TTC549 (cell line): ENCODE results near the gene LCN15.
A peak's percentile ranks its signal among the peaks of the same experiment; 100 is the strongest.
"Not testable (repeated sequence)": the region's sequence is repeated elsewhere in the genome, so short reads cannot be mapped to it uniquely, and the experiment has no call there.

Experiments
- FAIRE-seq: peaks from 2 replicates; lab custom pipeline; 2012; peaks lifted over from hg19 to GRCh38; lab: Jason Lieb, UNC

Gene LCN15

DNA sequence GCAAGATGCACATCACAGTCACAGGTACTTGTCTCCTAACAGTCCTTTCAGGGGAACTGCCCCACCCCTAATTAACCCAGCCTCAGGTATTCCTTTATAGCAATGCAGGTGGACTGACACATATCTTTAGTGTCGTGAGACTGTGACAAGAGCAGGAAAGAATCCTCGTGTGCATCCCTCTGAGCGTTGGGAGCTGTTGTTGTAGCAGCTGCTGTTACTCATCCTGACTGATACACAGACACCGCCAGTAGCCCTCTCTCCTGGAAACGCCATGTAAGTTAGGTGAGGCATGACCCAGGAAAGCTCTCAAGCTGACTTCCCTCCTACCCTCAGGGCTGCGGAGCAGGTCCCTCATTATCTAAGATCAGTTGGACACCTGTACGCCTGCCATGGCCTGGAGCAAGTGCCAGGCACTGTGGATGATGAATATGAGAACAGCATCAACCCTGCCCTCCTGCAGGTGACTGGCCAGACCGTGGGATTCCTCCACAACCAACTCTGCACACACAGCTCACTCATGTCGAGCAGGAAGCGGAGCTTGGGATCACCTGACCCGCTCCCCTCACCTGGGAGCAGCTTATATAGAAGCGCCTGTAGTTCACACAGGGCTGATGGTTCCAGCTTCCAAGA lies 10.2 kb upstream of the LCN15 start:
- FAIRE-seq, result no peak

DNA sequence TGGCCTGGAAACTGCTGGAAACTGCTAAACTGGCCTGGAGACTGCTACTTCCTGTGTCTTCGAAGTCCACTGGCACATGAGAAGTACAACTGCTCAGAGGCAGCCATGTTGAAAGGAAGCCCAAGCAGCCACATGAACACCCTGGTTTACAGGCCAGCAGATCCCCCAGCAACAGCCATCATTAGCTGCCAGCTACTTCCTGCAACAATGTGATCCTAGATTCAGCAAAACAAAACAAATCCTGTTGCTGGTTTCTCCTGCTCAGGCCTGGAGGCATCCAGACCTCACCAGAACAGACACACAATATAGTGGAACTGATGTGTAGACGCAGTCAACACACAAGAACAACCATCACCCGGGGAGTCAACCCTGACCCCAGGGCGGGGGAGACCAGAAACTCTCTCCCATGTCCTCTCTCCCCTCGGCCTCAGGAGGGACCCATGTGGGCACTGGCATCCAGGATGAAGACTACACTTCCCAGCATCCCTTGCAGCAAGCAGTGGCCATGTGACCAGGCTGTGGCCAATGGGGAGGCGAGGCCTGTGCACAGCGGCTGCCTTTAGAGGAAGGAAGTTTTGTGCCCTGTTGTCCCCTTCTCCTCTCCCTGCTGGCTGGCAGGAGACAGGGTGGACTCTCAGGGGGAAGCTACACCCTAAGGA lies 9.2 kb upstream of the LCN15 start:
- FAIRE-seq, result no peak

- FAIRE-seq, result no peak
Measured at GRCh38 chr9:136771907-136772415, 7.6 kb upstream of the LCN15 start.

DNA sequence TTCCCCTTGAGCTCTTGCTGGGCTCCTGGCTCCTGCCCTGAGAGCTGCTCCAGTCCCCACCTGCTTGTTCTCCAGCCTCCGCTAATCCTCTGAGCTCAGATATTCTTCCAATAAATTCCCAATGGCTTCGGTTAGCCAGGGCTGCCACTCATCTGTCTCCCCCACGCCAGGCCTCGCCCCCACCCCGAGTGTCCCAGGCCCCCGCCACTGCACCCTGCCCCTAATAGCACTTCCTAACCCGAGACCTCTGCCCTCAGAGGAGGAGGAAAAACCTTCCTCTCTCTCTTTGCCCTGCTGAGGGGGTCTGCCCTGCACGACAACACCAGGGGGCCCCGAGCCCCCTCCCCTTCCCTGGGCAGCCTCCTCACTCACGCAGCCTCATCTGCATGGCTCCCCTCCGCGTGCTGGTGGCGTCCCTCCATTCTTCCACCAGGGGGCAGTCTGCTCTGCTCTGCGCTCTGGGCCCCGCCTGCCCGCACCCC lies 5.4 kb upstream of the LCN15 start:
- FAIRE-seq, result no peak

DNA sequence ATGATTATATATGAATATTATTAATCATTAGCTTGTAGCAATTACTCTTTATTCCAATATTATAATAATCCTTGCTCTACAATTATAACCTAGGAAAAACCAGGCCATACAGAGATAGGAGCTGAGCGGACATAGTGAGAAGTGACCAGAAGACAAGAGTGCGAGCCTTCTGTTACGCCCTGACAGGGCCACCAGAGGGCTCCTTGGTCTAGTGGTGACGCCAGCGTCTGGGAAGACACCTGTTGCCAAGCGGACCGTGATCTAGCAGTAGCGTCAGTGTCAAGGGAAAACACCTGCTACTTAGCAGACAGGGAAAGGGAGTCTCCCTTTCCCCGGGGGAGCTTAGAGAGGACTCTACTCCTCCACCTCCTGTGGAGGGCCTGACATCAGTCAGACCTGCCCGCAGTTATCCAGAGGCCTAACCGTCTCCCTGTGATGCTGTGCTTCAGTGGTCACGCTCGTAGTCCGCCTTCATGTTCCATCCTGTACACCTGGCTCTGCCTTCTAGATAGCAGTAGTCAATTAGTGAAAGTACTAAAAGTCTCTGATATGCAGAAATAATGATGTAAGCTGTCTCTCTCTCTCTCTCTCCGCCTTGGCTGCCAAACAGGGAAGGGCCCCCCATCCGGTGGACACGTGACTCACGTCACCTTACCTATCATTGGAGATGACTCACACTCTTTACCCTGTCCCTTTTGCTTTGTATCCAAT lies 2.2 kb upstream of the LCN15 start:
- peak; percentile 54 for FAIRE-seq

GRCh38 chr9:136765745-136766409 lies 1.6 kb upstream of the LCN15 start:
- FAIRE-seq, result not testable (repeated sequence)

GRCh38 chr9:136765041-136765440 lies 723 bp upstream of the LCN15 start:
- no peak for FAIRE-seq

DNA sequence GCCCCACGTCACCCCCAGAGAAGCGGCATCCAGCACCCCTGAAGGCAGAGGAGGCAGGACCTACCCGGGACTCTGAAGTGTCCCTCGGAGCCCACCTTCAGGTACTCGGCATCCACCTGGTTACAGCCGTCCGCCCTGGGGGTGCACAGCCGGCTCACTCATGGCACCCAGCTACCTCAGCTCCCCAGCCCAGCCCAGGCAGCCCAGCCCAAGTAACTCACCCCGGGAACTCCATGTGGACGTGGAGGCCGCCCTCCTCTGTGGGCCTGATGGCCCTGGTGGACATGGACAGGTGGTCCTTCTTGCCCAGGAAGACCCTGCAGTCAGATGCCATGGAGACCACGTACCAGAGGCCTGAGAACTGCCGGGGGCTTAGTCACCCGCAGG lies 676 bp downstream of the LCN15 start:
- no peak for FAIRE-seq

- FAIRE-seq, result no peak
Measured at GRCh38 chr9:136762915-136763648, 1.2 kb downstream of the LCN15 start.

DNA sequence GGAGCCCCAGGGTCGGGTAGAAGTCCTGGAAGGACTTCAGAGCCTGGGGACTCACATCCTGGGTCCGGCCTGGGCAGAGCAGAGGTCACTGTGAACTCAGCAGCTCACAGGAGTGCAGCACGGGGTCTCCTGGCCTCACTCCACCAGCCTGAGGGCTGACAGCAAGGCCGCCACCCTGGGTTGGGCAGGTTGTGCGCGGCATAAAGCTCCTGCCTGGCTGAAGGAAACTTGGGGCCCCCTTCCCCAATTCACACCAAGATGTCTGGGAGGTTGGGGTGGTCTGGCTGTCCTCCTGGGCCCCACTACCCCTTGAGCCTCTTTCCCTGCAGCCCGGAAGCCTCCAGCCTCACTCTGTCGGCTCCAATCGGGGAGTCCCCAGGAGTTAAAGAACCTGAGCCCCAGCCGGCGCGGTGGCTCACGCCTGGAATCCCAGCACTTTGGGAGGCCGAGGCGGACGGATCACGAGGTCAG lies 2.1 kb downstream of the LCN15 start:
- FAIRE-seq, result no peak

- FAIRE-seq, result no peak
Measured at GRCh38 chr9:136761545-136761981, 2.8 kb downstream of the LCN15 start.

DNA sequence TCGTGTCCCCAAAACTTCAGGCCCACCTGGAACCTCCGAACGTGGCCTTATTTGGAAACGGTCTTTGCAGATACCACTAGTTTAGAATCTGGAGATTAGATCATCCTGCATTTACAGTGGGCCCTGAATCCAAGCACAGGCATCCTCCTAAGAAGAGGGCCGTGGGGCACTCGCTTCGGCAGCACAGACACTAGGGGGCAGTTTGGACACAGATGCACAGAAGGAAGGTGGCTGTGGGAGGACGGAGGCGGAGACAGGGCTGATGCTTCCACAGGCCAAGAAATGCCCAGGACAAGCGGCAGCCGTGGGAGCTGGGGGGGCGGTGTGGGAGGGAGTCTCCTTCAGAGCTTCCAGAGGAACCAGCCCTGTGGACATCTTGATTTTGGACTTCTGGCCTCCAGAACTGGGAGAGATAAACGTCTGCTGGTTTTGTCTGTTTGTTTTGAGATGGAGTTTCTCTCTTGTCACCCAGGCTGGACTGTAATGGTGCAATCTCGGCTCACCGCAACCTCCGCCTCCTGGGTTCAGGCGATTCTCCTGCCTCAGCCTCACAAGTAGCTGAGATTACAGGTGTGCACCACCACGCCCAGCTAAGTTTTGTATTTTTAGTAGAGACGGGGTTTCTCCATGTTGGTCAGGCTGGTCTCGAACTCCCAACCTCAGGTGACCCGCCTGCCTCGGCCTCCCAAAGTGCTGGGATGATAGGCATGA lies 3.3 kb downstream of the LCN15 start:
- peak; percentile 47 for FAIRE-seq

- no peak for FAIRE-seq
Measured at GRCh38 chr9:136760424-136760823, 3.9 kb downstream of the LCN15 start.

DNA sequence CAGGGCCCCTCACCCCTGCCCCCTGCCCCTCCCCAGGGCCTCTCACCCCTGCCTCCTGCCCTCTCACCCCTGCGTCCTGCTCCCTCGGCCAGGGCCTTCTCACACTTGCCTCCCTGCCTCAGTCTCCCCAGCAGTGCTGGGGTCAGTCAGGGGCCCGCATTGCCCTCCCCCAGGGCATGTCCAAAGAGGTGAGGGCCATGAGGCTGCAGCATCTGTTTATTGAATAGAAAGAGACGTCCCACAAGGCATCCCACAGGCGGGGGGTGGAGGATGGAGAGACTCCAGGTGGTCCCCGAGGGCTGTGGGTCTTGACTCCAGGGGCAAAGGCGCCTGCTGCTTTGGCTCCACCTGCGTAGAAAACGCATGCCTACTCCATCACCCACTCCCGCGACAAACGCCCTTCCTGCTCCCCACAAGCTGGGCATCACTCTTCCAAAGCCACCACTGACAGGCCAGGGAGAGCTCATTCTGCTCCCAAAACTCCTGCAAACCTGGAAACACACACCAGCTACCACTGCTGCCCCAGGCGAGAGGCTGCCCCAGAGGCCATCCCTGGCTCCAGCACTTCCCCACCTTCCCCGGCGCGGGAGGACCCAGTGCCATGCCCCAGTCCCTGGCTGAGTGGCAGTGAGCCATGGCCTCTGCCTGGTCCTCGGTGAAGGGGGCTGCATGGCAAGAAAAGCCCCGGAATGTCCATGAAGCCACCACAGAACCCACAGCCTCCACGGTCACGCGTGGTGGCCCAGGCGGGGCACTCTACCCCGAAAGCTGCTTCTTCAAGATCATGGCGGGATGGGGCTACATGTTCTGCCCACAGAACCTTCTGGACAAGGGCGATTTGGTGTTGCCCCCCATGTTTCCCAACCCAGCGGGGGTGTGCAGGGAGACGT lies 4.6 kb downstream of the LCN15 start:
- FAIRE-seq, result no peak

DNA sequence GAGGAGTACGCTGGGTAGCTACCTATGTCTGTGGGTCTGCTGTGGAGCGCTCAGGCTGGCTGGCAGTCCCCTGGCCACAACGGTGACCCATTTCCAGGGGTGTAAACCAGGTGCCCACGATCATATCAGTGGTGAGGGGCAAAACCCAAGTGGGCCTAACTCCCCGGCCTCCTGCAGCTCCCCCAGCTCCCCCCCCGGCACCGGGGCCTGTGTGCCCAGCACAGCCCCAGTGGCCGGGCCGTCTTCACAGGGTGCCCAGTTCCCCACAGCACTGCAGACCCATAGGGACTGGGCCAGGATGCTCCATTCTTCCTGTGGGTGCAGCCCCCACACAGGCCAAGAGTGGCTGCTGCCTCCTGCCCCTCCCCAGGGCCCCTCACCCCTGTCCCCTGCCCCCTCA lies 5.3 kb downstream of the LCN15 start:
- FAIRE-seq, result no peak

- FAIRE-seq, result no peak
Measured at GRCh38 chr9:136757751-136758140, 6.6 kb downstream of the LCN15 start.

DNA sequence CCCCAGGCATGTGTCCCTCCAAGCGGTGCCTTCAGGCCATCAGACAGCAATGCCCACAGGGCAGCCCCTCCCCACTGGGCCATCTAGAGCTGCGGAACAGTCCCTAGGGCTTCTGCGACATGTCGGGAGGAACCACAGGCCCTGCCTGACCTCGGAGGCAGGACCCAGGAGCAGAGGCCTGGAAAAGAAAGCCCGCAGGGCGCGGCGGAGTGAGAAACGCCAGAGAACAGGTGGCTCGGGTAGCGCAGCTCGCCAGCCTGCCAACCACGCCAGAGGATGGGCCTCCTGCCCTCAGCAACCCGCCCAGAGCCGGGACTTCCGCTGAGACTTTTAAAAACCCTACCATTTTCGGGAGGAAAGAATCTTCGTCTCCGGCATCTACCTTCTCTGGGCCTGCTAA lies 7.0 kb downstream of the LCN15 start:
- no peak for FAIRE-seq

GRCh38 chr9:136756836-136757235 lies 7.5 kb downstream of the LCN15 start:
- FAIRE-seq, result no peak

DNA sequence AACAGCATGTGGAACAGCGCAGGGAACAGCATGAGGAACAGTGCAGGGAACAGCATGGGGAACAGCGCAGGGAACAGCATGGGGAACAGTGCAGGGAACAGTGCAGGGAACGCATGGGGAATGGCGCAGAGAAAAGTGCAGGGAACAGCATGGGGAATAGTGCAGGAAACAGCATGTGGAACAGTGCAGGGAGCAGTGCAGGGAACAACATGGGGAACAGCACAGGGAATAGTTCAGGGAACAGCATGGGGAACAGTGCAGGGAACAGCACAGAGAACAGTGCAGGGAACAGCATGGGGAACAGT lies 8.2 kb downstream of the LCN15 start:
- FAIRE-seq, result no peak
